ENCODE data around the gene PCSK7.
"Not testable (repeated sequence)": the region's sequence is repeated elsewhere in the genome, so short reads cannot be mapped to it uniquely, and the experiment has no call there.

The PCSK7 gene

GRCh38 chr11:117218133-117218915, 13.5 kb downstream of the PCSK7 start:
- DNase-seq (ENCODE audit: low read depth in 4 of 4, low spot score in 1 of 4), result no peak

DNA sequence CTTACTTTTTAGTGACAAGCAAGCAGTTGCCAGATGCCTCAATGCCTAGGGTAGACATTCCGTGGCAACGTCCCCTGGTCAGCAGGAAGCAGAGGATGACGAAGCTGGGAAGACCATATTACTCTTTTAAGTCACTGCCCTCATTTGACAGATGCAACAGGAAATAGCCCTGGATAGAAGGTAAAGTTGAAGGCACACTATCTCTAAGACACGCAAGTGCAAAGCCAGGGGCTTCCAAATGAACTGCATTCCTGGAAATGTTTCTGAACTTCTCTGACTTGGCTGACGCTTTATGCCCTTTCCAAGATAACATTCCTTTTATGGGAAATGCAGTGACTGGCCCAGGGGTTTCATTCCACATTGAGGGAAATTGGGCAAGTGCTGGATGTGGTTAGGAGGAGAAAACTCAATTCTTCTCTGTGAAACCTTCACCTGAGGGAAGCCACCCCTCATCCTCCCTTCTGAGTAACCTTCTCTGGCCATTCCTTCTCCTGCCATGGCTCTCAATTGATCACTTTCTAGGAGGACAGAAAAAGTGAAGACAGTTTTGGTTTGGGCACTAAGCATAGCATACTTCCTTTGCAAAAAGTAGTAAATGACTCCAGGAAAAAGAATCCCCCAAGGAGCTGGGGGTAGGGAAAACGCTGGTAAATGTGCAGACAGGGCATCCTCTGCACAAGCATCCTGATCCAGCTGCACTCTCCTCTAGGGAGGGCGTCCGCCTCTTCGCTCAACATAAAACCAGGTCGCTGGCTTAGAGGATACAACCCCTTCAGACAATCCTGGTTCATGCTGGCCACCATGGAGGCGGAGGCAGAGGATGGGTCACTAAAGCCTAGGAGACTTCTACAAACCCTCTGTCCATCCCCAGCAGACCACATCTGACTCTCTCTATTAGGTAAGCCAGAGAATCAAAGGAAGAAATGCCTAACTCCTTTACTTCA, 14.5 kb downstream of the PCSK7 start:
- DNase-seq (ENCODE audit: low read depth in 4 of 4, low spot score in 1 of 4), result no peak

GRCh38 chr11:117214404-117215110, 17.3 kb downstream of the PCSK7 start:
- DNase-seq (ENCODE audit: low read depth in 4 of 4, low spot score in 1 of 4), result no peak

DNA sequence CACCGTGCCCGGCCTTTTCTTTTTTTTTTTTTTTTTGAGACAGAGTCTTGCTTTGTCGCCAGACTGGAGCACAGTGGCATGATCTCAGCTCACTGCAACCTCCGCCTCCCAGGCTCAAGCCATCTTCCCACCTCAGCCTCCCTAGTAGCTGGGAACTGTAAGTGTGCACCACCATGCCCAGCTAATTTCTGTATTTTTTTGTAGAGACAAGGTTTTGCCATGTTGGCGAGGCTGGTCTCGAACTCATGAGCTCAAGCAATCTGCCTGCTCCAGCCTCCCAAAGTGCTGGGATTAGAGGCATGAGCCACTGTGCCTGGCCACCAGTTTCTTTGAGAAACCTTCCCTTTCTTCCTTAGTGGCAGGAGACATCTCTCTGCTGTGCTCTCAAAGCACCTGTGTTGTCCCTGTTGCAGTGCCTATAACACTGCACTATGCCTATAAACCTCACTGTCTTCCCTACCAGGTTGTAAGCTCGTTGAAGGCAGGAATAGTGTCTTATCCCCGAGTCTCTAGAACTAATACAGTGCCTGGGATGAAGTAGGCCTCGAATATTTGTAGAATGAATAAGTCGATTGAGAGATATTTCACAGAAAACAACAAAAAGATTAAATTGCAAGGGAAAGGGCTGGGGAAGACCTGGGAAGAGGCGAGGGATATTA, 19.0 kb downstream of the PCSK7 start:
- DNase-seq (ENCODE audit: low read depth in 4 of 4, low spot score in 1 of 4), result no peak

- no peak for DNase-seq (ENCODE audit: low read depth in 4 of 4, low spot score in 1 of 4)
Measured at GRCh38 chr11:117210620-117211019, 21.3 kb downstream of the PCSK7 start.

DNA sequence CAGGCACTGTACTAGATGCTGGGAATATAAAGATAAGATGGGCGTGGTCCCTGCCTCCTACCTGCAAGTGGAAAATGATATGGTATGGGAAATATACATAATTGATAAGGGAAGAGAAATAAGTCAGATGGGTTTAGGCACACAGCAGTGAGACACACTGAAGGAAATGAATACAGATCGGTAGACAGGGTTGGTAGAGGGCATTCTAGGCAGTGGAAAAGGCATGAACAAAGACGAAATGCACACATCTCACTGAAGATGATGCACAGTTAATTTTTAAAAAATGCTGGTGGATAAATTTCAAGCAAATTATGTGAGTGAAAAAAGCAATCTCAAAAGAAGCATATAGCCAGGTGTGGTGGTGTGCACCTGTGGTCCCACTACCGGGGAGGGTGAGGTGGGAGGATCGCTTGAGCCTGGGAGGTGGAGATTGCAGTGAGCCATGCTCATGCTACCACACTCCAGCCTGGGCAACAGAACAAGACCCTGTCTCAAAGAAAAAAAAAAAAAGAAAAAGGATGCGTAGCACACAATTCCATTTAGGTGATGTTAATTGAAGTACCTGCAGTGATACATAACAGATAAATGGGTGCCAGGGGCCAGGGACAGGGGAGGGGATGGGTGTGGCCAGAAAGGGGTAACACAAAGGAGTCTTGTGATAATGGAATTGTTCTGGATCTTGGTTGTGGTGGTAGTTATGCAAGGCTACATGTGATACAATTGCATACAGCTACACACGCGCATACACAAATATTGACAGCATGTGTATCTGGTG, 22.3 kb downstream of the PCSK7 start:
- not testable (repeated sequence) for DNase-seq (ENCODE audit: low read depth in 4 of 4, low spot score in 1 of 4)

GRCh38 chr11:117208710-117209109, 23.2 kb downstream of the PCSK7 start:
- DNase-seq (ENCODE audit: low read depth in 4 of 4, low spot score in 1 of 4), result not testable (repeated sequence)

DNA sequence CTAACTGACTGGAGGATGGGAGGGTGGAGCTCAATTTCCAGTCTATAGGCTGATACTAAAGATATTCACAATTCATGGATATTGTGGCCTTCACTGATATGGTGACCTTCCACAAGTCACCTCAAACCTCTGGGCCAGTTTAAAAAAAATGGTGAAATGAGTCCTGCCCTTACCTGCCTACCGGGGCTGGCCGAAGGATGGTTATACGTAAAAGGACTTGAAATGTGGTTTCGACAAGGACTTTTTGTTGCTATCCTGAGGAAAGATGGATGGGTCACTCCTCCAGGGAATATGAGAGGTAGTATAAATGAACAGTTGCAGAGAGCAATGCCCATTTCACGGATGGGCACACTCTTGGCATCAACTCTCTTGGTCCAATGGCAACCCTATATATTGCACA, 24.4 kb downstream of the PCSK7 start:
- DNase-seq (ENCODE audit: low read depth in 4 of 4, low spot score in 1 of 4), result not testable (repeated sequence)

DNA sequence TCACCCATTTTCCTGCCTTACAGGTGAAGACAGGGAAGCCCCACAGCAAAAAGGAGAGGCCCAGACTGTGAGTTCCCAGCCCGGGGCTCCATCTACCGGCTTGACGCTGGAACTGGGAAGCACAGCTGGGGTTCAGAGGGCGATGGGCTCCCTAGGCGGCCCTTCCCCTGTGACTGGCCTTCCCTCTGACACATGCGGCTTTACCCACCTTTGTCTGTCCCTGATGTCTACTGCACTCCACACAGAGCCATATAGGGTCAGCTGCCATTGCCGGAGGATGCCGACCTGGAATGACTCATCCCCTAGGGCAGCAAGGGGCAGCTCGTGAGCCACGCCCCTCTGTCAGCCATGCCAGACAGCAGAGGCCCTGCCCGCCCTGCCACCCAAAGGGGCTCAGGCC, 25.0 kb downstream of the PCSK7 start:
- not testable (repeated sequence) for DNase-seq (ENCODE audit: low read depth in 4 of 4, low spot score in 1 of 4)

- DNase-seq (ENCODE audit: low read depth in 4 of 4, low spot score in 1 of 4), result not testable (repeated sequence)
Measured at GRCh38 chr11:117206111-117206510, 25.8 kb downstream of the PCSK7 start.

DNA sequence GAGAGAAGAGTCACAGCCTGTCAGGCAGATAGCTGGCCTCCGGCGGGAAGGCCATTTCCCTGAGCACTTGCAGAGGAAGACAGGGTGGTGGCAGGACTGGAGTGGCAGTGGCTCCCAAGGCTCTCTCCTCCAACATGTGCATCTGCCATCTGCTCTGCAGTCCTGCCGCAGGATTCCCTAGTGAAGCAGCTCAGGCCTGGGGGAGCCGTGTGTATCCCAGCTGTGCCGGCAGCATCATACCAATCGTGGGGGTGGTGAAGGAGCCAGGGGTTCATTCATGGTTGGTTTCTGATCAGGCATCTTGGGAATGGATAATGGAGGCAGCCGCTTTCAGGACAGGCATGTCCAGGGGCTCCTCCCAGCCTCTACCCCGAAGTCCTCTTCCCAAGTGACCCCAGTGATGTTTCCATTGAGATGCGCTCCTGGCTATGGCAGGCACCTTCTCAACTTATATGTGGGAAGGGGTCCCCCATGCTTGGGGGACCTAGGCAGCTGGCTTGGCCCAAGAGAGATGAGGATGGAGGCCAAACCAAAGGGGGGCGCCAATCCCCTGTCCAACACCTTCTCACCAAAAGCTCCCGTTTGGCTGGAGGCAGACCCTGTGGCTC, 26.6 kb downstream of the PCSK7 start:
- no peak for DNase-seq (ENCODE audit: low read depth in 4 of 4, low spot score in 1 of 4)

DNA sequence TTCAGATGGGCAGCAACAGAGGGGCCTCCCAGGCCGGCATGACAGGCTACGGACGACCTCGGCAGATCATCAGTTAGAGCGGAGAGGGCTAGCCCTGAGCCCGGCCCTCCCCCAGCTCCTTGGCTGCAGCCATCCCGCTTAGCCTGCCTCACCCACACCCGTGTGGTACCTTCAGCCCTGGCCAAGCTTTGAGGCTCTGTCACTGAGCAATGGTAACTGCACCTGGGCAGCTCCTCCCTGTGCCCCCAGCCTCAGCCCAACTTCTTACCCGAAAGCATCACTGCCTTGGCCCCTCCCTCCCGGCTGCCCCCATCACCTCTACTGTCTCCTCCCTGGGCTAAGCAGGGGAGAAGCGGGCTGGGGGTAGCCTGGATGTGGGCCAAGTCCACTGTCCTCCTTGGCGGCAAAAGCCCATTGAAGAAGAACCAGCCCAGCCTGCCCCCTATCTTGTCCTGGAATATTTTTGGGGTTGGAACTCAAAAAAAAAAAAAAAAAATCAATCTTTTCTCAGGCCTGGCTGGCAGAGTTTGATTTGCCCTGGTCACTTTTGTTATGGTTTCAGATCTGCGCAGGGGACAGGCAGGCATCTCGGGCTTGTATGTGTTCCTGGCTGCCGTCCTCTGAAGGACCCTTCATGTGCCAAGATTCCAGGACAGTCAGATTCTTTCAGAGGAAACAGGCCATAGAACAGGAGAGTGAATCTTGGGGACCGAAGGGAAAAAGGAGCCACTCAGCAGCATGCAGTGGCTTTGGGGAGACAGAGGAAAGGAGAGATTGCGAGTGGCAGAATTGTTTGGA, 27.4 kb downstream of the PCSK7 start:
- DNase-seq (ENCODE audit: low read depth in 4 of 4, low spot score in 1 of 4), result no peak

GRCh38 chr11:117203069-117203407, 28.8 kb downstream of the PCSK7 start:
- DNase-seq (ENCODE audit: low read depth in 4 of 4, low spot score in 1 of 4), result no peak

- DNase-seq (ENCODE audit: low read depth in 4 of 4, low spot score in 1 of 4), result no peak
Measured at GRCh38 chr11:117202386-117203068, 29.3 kb downstream of the PCSK7 start.

DNA sequence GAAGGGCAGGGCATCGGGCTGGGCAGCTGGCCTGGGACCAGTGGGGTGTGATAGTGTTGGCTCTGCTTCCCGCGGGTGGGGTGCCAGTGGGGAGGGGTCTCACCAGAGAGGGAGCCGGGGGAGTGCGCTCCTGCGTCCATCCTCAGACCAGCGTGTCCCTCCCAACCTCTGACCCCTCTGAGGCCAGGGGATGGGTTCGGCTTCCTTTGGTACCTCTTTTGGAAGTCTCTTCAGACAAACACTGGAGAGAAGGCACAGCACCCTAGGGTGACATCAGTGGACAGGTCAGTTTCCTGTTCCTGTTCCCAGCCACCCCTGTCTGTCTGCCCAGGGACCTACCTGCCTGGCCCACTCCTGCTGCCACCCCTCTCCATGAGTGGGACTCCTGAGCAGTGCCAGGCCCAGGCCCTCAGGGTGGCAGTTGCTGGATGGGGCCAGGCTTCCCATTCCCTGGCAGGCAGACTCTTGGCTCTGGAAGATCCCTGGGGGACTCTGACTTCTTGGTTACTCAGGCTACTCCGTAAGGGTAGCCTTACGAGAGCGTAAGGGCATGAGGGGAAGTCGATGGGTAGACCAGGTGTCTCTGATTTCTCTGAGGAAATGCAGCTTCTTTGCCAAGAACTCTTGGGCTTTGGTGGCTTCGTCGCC, 30.1 kb downstream of the PCSK7 start:
- no peak for DNase-seq (ENCODE audit: low read depth in 4 of 4, low spot score in 1 of 4)

DNA sequence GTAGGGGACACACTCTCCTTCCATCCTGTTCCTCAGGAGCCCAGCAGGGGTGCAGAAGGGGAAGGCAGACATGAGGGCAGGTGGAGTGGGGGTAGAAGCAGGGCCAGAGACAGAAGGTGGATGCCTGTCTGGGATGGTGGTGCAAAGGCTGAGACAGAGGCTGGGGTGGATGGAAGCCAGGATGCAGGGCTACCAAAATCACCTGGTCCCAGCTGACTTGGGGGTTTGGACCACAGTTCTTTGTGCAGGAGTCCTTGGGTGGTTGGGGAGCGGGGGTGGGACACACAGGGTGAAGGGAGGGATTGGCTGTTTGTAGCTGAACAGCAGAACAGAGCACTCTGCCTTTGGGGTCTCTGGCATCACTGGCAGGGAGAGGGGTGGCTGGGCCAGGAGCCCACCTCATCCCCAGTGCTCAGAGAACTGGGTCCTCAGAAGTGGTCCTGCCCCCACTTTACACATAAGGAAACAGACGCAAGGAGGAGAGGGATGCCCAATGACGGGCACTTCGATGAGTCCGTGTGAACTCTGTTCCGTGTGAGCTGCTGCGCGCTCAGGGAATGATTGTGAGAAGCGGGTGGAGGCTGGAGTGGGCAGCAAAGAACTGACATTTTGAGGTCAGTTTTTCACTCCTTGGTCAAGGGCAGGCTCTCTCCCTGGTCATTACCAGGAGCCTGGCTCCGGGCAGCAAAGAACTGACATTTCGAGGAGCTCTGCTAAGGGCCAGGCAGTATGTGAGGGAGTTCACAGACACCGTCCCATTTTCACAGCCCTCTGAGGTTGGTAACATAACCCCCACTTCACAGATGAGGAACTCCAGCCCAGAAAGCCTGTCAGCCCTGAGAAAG, 30.8 kb downstream of the PCSK7 start:
- no peak for DNase-seq (ENCODE audit: low read depth in 4 of 4, low spot score in 1 of 4)

All from stimulated activated CD4-positive, alpha-beta T cell treated with anti-CD3 and anti-CD28 coated beads, Interleukin-1b, Interleukin-23, amount 100 ng/mL, for 24 hours (primary cell).